T-cell (primary cell): Measurements from ENCODE around the gene SIGMAR1. TPM values are rescaled to one million over a fixed set of nuclear protein-coding genes. Genes with fewer than 3 reads are reported as not detected.
A peak's percentile ranks its signal among the peaks of the same experiment; 100 is the strongest.

Experiments used
- ATAC-seq, 4 experiments: fragments of 200-7000 bp in 3 of 4; fragments of 150-1000 bp in 1 of 4; cut with Tn5 transposase; replicated peaks in 1 of 4; 1 replicate in 3 of 4; 2 replicates in 1 of 4; pipeline ENCODE4 v1.10.0; 2021; ENCODE audit warnings: moderate library complexity in 3 of 4, mild to moderate bottlenecking in 2 of 4, moderate number of reproducible peaks in 1 of 4
- CTCF ChIA-PET, 2 donors: fragments of 300-600 bp; sonication (Branson Sonifier 250); formaldehyde crosslinking; loops; one replicate each; lab custom pipeline; 2022; ENCODE audit warnings: antibody characterized with exemption in 2 of 2; lab: Charles Lee
- POLR2A ChIA-PET, 2 donors: fragments of 300-600 bp; sonication (Branson Sonifier 250); formaldehyde crosslinking; loops; one replicate each; lab custom pipeline; 2022; ENCODE audit warnings: antibody characterized with exemption in 2 of 2; lab: Charles Lee
- DNase-seq, 35 experiments: peaks; one replicate each; pipeline versions ENCODE4 v3.0.0 to v3.0.0-alpha.2; 2013 to 2023
- H3K27ac ChIP-seq: one replicate; pipeline ENCODE4 v1.5.1; 2013; ENCODE audit warnings: low read length
- H3K27me3 ChIP-seq, 2 experiments: replicated peaks in 1 of 2; 1 replicate in 1 of 2; 2 replicates in 1 of 2; pipeline versions ENCODE4 v1.6.1 to v1.7.0; 2013; ENCODE audit warnings: low read length in 1 of 2, mixed read lengths in 1 of 2; ENCODE audit not compliant: control insufficient read depth in 2 of 2, insufficient read depth in 2 of 2; ENCODE audit errors: extremely low read depth in 1 of 2
- H3K36me3 ChIP-seq, 2 donors: 1 replicate in 1 of 2; 2 replicates in 1 of 2; pipeline versions ENCODE4 v1.6.1 to v1.7.0; 2013; ENCODE audit warnings: low read length in 1 of 2; ENCODE audit not compliant: control insufficient read depth in 2 of 2, insufficient read depth in 1 of 2; ENCODE audit errors: extremely low read depth in 1 of 2
- H3K4me1 ChIP-seq, 2 experiments: 1 replicate in 1 of 2; 2 replicates in 1 of 2; pipeline versions ENCODE4 v1.6.1 to v1.7.0; 2013; ENCODE audit warnings: low read length in 2 of 2, mixed read lengths in 1 of 2; ENCODE audit not compliant: insufficient read depth in 2 of 2, control insufficient read depth in 1 of 2; ENCODE audit errors: extremely low read depth in 1 of 2
- H3K4me3 ChIP-seq, 2 donors: 1 replicate in 1 of 2; 2 replicates in 1 of 2; pipeline versions ENCODE4 v1.5.1 to v1.7.0; 2013; ENCODE audit warnings: mild to moderate bottlenecking in 2 of 2, low read length in 1 of 2, moderate library complexity in 1 of 2; ENCODE audit not compliant: control insufficient read depth in 1 of 2; ENCODE audit errors: extremely low read depth in 1 of 2
- H3K9me3 ChIP-seq: 2 replicates; pipeline ENCODE4 v1.7.0; 2013
- H3K27ac Mint-ChIP-seq, 2 donors: one replicate each; pipeline ENCODE4 v1.8.0; 2020 to 2021; ENCODE audit warnings: mild to moderate bottlenecking in 2 of 2, mixed read lengths in 2 of 2
- H3K27me3 Mint-ChIP-seq, 2 donors: one replicate each; pipeline ENCODE4 v1.8.0; 2021 to 2022; ENCODE audit warnings: mixed read lengths in 2 of 2
- H3K36me3 Mint-ChIP-seq: one replicate; pipeline ENCODE4 v1.8.0; 2021; ENCODE audit warnings: mixed read lengths
- H3K4me1 Mint-ChIP-seq, 3 donors: one replicate each; pipeline ENCODE4 v1.8.0; 2020 to 2022; ENCODE audit warnings: mixed read lengths in 3 of 3, mild to moderate bottlenecking in 1 of 3
- H3K4me3 Mint-ChIP-seq, 3 donors: one replicate each; pipeline ENCODE4 v1.8.0; 2020 to 2022; ENCODE audit warnings: mild to moderate bottlenecking in 3 of 3, mixed read lengths in 3 of 3, moderate library complexity in 3 of 3
- H3K9me3 Mint-ChIP-seq, 3 donors: one replicate each; pipeline ENCODE4 v1.8.0; 2020 to 2022; ENCODE audit warnings: mixed read lengths in 3 of 3
- WGBS: methylation state at CpG from one replicate; pipeline ENCODE4 v1.1.5; 2013; ENCODE audit warnings: missing lambda C conversion rate; ENCODE audit not compliant: insufficient coverage; 5-methylcytosine and 5-hydroxymethylcytosine counted together
- total RNA-seq, 35 experiments: library from RNA in 6 of 35; stranded (reverse) in 6 of 35; fragments of 120-200 nt in 1 of 35; gene quantifications; one replicate each; pipeline versions ENCODE4 v1.2.1 to v1.2.4 and lab custom pipeline; 2013 to 2026

The SIGMAR1 gene
- total RNA-seq, 5 donors from 2014 or later (not counting 1 experiment from before 2014, with no cell fraction given), result 27.7 to 65.9 (median 60.9) TPM

- Mint-ChIP-seq H3K4me3 (peak overlapping the region; percentile 79 to 89 (median 80)), H3K27ac (peak overlapping the region in 1 of 2 donors; percentile 36), H3K27me3 (no peaks in the 10 kb centered on the region), H3K9me3 (no peaks in the 10 kb centered on the region), H3K4me1 (peaks cover 19 to 28% (median 25%) of the 10 kb centered on the region in 3 donors), H3K36me3 (peaks cover 11% of the 10 kb centered on the region)
- POLR2A ChIA-PET, result interaction anchor here in 1 of 2 donors (0.6 kb wide), 1 partner anchor 148 kb away, joined by 5 read pairs; no protein-coding TSS in a partner anchor
- no peaks in the 10 kb centered on the region for H3K27me3 ChIP-seq
- H3K4me3 ChIP-seq, result peak overlapping the region in 1 of 2 donors; percentile 71
- 97% methylated on average over 18 of the region's 20 CpGs for WGBS
- H3K27ac ChIP-seq, result no peak overlapping the region
- peaks cover 0 to 15% of the 10 kb centered on the region in 2 donors for H3K36me3 ChIP-seq
- H3K4me1 ChIP-seq, result peaks cover 3 to 26% of the 10 kb centered on the region in 2 experiments
- DNase-seq, result no peak
- CTCF ChIA-PET, result interaction anchor here (0.8 to 1.3 kb wide), 2 partner anchors 24 to 29 kb away, joined by 3 to 4 read pairs; no protein-coding TSS in a partner anchor
- no peak for ATAC-seq
- no peaks in the 10 kb centered on the region for H3K9me3 ChIP-seq
Observed at GRCh38 chr9:34610434-34611206, 27.0 kb downstream of the SIGMAR1 start.

DNA sequence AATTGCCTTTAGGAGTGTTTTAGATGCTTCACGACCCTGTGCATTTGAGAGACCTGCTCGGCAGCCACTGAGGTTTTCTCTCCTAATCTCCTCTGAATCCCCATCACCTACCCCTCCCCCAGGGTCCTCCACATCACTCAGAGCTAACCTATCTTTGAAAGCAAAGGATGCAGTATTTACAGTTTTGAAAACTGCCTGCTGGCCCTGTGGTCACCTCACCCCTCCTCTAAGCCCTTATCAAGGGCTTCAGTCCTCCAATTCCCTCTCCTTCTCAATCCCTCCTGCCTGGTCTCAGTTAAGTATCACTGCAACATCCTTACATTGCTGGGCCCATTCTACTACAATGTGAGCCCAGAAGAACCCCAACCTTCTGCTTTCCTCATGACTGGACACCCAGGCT is 30.3 kb downstream of the SIGMAR1 start:
- H3K27ac ChIP-seq, result no peak overlapping the region
- H3K27me3 ChIP-seq, result no peaks in the 10 kb centered on the region
- Mint-ChIP-seq H3K36me3 (peaks cover 5% of the 10 kb centered on the region), H3K4me3 (no peak overlapping the region), H3K27me3 (peaks cover 3 to 5% of the 10 kb centered on the region in 2 donors), H3K4me1 (peaks cover 10 to 18% (median 17%) of the 10 kb centered on the region in 3 donors), H3K9me3 (no peaks in the 10 kb centered on the region), H3K27ac (no peak overlapping the region)
- ChIA-PET POLR2A (no interaction called here), CTCF (interaction anchor here in 1 of 2 donors (0.6 kb wide), 1 partner anchor 167 kb away, joined by 4 read pairs; no protein-coding TSS in a partner anchor)
- 68% methylated on average over 2 of the region's 2 CpGs for WGBS
- no peaks in the 10 kb centered on the region for H3K36me3 ChIP-seq
- H3K4me1 ChIP-seq, result peaks cover 3 to 18% of the 10 kb centered on the region in 2 experiments
- ATAC-seq (no peak), DNase-seq (no peak)
- no peaks in the 10 kb centered on the region for H3K9me3 ChIP-seq
- no peak overlapping the region for H3K4me3 ChIP-seq

DNA sequence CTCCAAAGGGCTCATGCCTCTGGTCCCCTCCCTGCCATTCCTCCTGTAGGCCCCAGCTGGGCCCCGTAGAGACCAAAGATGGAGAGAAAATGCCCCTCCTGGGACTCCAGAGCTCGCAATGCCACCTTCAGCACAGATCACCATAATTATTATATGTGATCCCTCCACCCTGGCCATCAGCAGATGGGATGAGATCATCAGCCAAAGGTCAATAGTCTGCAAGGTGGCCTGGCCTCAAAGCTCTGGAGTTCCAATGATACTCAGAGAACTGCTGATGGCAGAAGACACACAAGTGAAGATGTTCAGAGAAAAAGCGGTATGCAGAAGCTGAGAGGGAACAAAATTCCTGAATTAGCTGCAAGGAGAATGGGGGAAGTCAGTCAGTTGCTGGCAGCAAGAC is 30.7 kb downstream of the SIGMAR1 start:
- no peaks in the 10 kb centered on the region for H3K9me3 ChIP-seq
- peaks cover 3 to 5% of the 10 kb centered on the region in 2 donors for H3K27me3 Mint-ChIP-seq
- DNase-seq, result no peak
- H3K9me3 Mint-ChIP-seq, result no peaks in the 10 kb centered on the region
- no peak overlapping the region for H3K27ac ChIP-seq
- no peak overlapping the region for H3K27ac Mint-ChIP-seq
- ATAC-seq, result no peak
- no peak overlapping the region for H3K4me3 ChIP-seq
- H3K4me1 Mint-ChIP-seq, result peaks cover 7 to 17% (median 15%) of the 10 kb centered on the region in 3 donors
- H3K36me3 Mint-ChIP-seq, result peaks cover 5% of the 10 kb centered on the region
- POLR2A ChIA-PET, result no interaction called here
- H3K36me3 ChIP-seq, result no peaks in the 10 kb centered on the region
- CTCF ChIA-PET, result interaction anchor here in 1 of 2 donors (0.6 kb wide), 1 partner anchor 166 kb away, joined by 4 read pairs; no protein-coding TSS in a partner anchor
- H3K27me3 ChIP-seq, result no peaks in the 10 kb centered on the region
- peaks cover 3 to 15% of the 10 kb centered on the region in 2 experiments for H3K4me1 ChIP-seq
- H3K4me3 Mint-ChIP-seq, result no peak overlapping the region
- WGBS, result 94% methylated on average over 3 of the region's 3 CpGs

GRCh38 chr9:34606190-34606589 is 31.4 kb downstream of the SIGMAR1 start:
- H3K27ac Mint-ChIP-seq, result no peak overlapping the region
- CTCF ChIA-PET, result interaction anchor here in 1 of 2 donors (4.1 kb wide), 1 partner anchor 28 kb away, joined by 24 read pairs; no protein-coding TSS in a partner anchor
- H3K27ac ChIP-seq, result no peak overlapping the region
- H3K36me3 ChIP-seq, result no peaks in the 10 kb centered on the region
- no peaks in the 10 kb centered on the region for H3K9me3 ChIP-seq
- POLR2A ChIA-PET, result interaction anchor here in 1 of 2 donors (0.6 kb wide), 1 partner anchor 594 kb away, joined by 3 read pairs; no protein-coding TSS in a partner anchor
- ATAC-seq (no peak), DNase-seq (no peak)
- H3K27me3 Mint-ChIP-seq, result peaks cover 3 to 5% of the 10 kb centered on the region in 2 donors
- H3K9me3 Mint-ChIP-seq, result no peaks in the 10 kb centered on the region
- H3K36me3 Mint-ChIP-seq, result peaks cover 3% of the 10 kb centered on the region
- no peak overlapping the region for H3K4me3 ChIP-seq
- peaks cover 1 to 9% of the 10 kb centered on the region in 2 experiments for H3K4me1 ChIP-seq
- peaks cover 2 to 13% (median 11%) of the 10 kb centered on the region in 3 donors for H3K4me1 Mint-ChIP-seq
- H3K4me3 Mint-ChIP-seq, result no peak overlapping the region
- H3K27me3 ChIP-seq, result peaks cover 0 to 2% of the 10 kb centered on the region in 2 experiments

DNA sequence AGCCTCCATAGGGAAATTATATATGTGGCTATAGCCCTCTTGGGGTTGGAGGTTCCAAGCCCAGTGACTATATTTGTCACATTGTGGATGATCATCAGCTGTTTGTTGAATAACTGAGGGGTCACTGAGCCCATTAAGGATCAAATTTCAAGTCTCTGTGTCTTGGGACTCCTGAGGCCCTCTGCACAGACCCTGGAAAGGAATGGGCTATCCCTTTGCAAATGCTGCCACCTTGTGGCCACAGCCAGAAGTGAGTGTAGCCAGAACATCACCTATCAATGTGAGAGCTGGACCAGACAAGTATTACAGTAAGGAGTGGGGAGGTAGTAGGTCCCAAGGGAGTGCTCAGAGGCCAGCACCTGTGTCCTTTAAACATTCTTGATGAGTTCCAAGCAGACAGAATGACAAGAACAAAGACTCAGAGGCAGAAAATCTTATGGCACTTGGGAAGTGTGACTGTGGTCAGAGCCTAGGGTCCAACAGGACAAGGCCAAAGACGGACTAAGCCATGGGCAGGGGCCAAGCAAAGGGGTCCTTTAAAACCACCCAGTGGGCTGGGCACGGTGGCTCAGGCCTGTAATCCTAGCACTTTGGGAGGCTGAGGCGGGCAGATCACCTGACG is 33.9 kb downstream of the SIGMAR1 start:
- Mint-ChIP-seq H3K36me3 (no peaks in the 10 kb centered on the region), H3K27ac (no peak overlapping the region), H3K4me1 (no peaks in the 10 kb centered on the region), H3K9me3 (no peaks in the 10 kb centered on the region), H3K27me3 (peaks cover 5% of the 10 kb centered on the region in 2 donors), H3K4me3 (no peak overlapping the region)
- ATAC-seq (peak; percentile 83 to 92 (median 88)), DNase-seq (peak; percentile 42 to 86 (median 71))
- no peak overlapping the region for H3K4me3 ChIP-seq
- no peaks in the 10 kb centered on the region for H3K9me3 ChIP-seq
- ChIA-PET CTCF (interaction anchor here (0.5 to 4.1 kb wide), 17 partner anchors 9 to 977 kb away, joined by 3 to 24 read pairs (median 4); partner anchors contain the start of genes CNTFR (in 1 of the 2), DCTN3 (in 1 of the 2), RPP25L (in 1 of the 2) and SIGMAR1 (in 1 of the 2)), POLR2A (interaction anchor here in 1 of 2 donors (0.6 kb wide), 1 partner anchor 34 kb away, joined by 7 read pairs; the partner anchor contains the start of gene SIGMAR1)
- H3K27ac ChIP-seq, result no peak overlapping the region
- H3K4me1 ChIP-seq, result no peaks in the 10 kb centered on the region
- peaks cover 0 to 9% of the 10 kb centered on the region in 2 experiments for H3K27me3 ChIP-seq
- WGBS, result 45% methylated on average over 2 of the region's 4 CpGs
- H3K36me3 ChIP-seq, result no peaks in the 10 kb centered on the region
